Measurements from ENCODE around the gene CST6.

Gene CST6

GRCh38 chr11:65983589-65983987, 28.2 kb upstream of the CST6 start:
- TF ChIP-seq CTCF (IDR thresholded peaks at IDR 0.05; ENCODE audit: low read depth, low read length, missing control alignments): no peak
- in situ Hi-C loops (cut with HindIII; ENCODE audit: low sequenced_read_pairs): no loop called here
- no peak overlapping the region for H3K4me3 ChIP-seq (ENCODE audit: low read depth, low read length)
- DNase-seq (ENCODE audit: low read depth): no peak

GRCh38 chr11:65987336-65987735, 24.5 kb upstream of the CST6 start:
- in situ Hi-C loops (cut with HindIII; ENCODE audit: low sequenced_read_pairs): no loop called here
- H3K4me3 ChIP-seq (ENCODE audit: low read depth, low read length): no peak overlapping the region

GRCh38 chr11:65988791-65989592, 22.8 kb upstream of the CST6 start:
- DNase-seq (ENCODE audit: low read depth): peak; percentile 98
- in situ Hi-C loops (cut with HindIII; ENCODE audit: low sequenced_read_pairs): no loop called here
- peak; percentile 95 for TF ChIP-seq CTCF (IDR thresholded peaks at IDR 0.05; ENCODE audit: low read depth, low read length, missing control alignments)
- H3K4me3 ChIP-seq (ENCODE audit: low read depth, low read length): no peak overlapping the region

More at GRCh38 chr11:65987336-65987735, 24.5 kb upstream of the CST6 start:
- no peak for DNase-seq (ENCODE audit: low read depth)
- TF ChIP-seq CTCF (IDR thresholded peaks at IDR 0.05; ENCODE audit: low read depth, low read length, missing control alignments): no peak

- DNase-seq (ENCODE audit: low read depth): no peak
- in situ Hi-C loops (cut with HindIII; ENCODE audit: low sequenced_read_pairs): no loop called here
- no peak overlapping the region for H3K4me3 ChIP-seq (ENCODE audit: low read depth, low read length)
- no peak for TF ChIP-seq CTCF (IDR thresholded peaks at IDR 0.05; ENCODE audit: low read depth, low read length, missing control alignments)
Observed at GRCh38 chr11:65992056-65992455, 19.8 kb upstream of the CST6 start.

GRCh38 chr11:65997286-65997685, 14.5 kb upstream of the CST6 start:
- in situ Hi-C loops (cut with HindIII; ENCODE audit: low sequenced_read_pairs): no loop called here
- H3K4me3 ChIP-seq (ENCODE audit: low read depth, low read length): no peak overlapping the region
- no peak for TF ChIP-seq CTCF (IDR thresholded peaks at IDR 0.05; ENCODE audit: low read depth, low read length, missing control alignments)
- DNase-seq (ENCODE audit: low read depth): no peak

GRCh38 chr11:66001942-66002647, 9.7 kb upstream of the CST6 start, which contains the start of the genes BANF1 and EIF1AD:
Gene BANF1 (plus strand): TSS chr11:66002503. CDS start chr11:66003251, 748 bp downstream.
Gene EIF1AD (minus strand): TSS chr11:66002157. CDS start chr11:66000389, 1,768 bp downstream.
- peak; percentile 96 for DNase-seq (ENCODE audit: low read depth)
- no peak for TF ChIP-seq CTCF (IDR thresholded peaks at IDR 0.05; ENCODE audit: low read depth, low read length, missing control alignments)
- in situ Hi-C loops (cut with HindIII; ENCODE audit: low sequenced_read_pairs): no loop called here

More at GRCh38 chr11:66001942-66002647, 9.7 kb upstream of the CST6 start, which contains the start of the genes BANF1 and EIF1AD:
- peak within 1 kb of the TSS; percentile 73 for H3K4me3 ChIP-seq (ENCODE audit: low read depth, low read length)
